Hepatocyte (in vitro differentiated cells): Measurements from ENCODE around the gene SCT.

Experiments used
- EZH2 ChIP-seq: fragments of 200-600 bp; sonication (generic); IDR thresholded peaks from 2 replicates; pipeline ENCODE4 v1.6.1; 2016; ENCODE audit warnings: antibody characterized with exemption, mild to moderate bottlenecking, borderline replicate concordance
- EZH2phosphoT487 ChIP-seq: fragments of 200-600 bp; sonication (generic); IDR thresholded peaks from one replicate; pipeline ENCODE4 v1.6.1; 2018; ENCODE audit warnings: antibody characterized with exemption, mild to moderate bottlenecking, low read depth, moderate library complexity; ENCODE audit not compliant: unreplicated experiment, severe bottlenecking
- TF ChIP-seq, protein P1 (sequence below): fragments of 200-600 bp; sonication (generic); IDR thresholded peaks from 2 replicates; pipeline ENCODE4 v1.5.1; 2016; ENCODE audit warnings: antibody characterized with exemption, mild to moderate bottlenecking; ENCODE audit not compliant: poor library complexity

DNA sequence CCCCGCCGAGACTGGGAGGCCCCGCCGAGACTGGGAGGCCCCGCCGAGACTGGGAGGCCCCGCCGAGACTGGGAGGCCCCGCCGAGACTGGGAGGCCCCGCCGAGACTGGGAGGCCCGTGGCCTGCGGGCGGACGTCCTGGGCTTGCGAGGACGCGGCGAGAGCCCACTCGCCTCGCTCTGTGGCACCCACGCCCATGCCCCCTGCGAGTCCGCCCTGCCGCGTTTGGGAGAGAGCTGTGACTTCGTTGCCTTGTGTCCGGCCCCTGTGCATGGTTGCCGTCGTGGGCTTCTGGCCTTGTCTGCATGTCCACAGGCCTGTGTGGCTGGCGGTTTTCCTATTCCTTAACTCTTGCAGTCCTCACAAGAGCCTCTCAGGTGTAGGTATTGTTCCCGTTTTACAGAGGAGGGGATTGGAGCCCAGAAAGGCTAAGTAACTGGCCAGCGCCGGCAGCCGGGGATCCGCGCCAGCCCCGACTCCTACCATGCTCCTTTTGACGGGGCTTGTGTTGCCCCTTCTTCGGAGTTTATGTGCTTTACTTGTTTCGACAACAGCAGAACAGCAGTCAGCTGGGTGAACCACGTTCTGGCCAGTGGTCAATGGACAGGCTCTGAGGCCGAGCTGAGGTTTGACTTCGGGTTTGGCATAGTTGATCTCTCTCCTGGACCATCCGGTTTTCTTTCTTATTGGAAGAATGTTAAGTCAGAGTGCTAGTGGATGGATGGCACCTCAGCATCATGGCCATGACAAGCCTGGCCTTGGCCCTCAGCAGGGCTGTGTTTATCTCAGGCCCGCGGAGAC, 50.0 kb downstream of the SCT start:
- TF ChIP-seq, protein P1, sequence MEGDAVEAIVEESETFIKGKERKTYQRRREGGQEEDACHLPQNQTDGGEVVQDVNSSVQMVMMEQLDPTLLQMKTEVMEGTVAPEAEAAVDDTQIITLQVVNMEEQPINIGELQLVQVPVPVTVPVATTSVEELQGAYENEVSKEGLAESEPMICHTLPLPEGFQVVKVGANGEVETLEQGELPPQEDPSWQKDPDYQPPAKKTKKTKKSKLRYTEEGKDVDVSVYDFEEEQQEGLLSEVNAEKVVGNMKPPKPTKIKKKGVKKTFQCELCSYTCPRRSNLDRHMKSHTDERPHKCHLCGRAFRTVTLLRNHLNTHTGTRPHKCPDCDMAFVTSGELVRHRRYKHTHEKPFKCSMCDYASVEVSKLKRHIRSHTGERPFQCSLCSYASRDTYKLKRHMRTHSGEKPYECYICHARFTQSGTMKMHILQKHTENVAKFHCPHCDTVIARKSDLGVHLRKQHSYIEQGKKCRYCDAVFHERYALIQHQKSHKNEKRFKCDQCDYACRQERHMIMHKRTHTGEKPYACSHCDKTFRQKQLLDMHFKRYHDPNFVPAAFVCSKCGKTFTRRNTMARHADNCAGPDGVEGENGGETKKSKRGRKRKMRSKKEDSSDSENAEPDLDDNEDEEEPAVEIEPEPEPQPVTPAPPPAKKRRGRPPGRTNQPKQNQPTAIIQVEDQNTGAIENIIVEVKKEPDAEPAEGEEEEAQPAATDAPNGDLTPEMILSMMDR = no peak
- TF ChIP-seq EZH2 (no peak), EZH2phosphoT487 (no peak)
